T-helper 1 cell (primary cell): Measurements from ENCODE around the gene NAMPT.
"Not testable (repeated sequence)": the region's sequence is repeated elsewhere in the genome, so short reads cannot be mapped to it uniquely, and the experiment has no call there.

ENCODE experiments used
- DNase-seq, 5 donors: peaks; one replicate each; pipeline ENCODE4 v3.0.0-alpha.2; 2012 to 2020

The NAMPT gene

GRCh38 chr7:106298631-106299030 lies 13.8 kb upstream of the NAMPT start:
- DNase-seq, result not testable (repeated sequence)

GRCh38 chr7:106298155-106298554 lies 13.4 kb upstream of the NAMPT start:
- not testable (repeated sequence) for DNase-seq

- DNase-seq, result no peak
Measured at GRCh38 chr7:106294334-106294733, 9.6 kb upstream of the NAMPT start.

DNA sequence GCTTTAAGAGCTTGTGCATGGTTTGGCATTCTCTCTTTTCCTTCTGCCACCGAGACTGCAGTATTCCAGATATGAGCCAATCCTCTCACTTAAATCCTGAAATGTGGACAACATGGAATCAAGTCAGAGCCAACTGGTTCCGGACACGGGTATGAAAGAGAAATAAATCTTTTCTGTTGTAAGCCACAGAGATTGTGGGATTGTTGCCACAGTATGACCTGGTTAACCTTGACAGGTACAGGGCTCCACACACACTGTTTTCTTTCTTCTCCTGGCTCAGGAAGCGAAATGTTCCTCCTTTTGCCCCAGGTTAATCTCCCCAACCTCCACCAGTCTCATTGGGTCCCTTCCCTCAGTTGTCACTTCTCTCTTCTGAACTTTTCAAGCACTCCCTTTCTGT lies 6.5 kb upstream of the NAMPT start:
- DNase-seq, result no peak

DNA sequence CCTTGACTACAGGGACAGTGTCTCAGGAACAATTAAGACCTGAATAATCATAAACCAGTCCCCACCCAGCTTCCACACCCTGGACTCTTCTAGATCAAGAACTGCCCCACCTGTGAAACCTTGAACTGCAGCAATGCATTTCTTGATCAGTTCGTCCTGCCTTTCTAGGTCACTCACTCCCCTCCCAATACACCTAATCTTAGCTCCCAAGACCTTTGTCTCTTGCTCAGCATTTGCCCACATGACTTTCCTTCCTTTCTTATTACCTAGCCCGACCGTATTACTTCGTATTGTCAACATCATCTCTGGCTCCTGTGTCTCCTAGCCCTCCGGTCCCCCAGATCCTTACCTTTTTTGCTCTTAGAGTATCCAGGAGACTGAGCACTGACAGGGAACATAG lies 5.5 kb upstream of the NAMPT start:
- DNase-seq, result no peak

GRCh38 chr7:106289848-106290247 lies 5.1 kb upstream of the NAMPT start:
- no peak for DNase-seq

DNA sequence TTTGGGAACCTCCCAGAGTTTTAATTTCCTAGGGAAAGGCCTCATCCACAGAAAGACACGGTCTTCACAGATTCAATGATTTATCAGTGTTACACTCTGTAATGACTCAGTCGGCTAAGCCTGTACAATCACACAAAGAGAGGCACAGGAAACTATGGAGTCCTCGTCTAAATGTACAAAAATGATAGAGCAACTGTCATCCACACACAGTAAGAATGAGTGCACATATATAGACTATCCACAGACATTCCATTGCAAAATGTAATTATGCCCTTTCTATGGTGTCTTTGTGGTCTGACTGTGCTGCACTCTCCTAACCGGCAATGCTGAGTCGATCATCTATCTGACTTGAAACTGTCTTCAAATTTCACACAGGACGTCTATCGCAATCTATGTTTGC lies 3.5 kb upstream of the NAMPT start:
- DNase-seq, result no peak

DNA sequence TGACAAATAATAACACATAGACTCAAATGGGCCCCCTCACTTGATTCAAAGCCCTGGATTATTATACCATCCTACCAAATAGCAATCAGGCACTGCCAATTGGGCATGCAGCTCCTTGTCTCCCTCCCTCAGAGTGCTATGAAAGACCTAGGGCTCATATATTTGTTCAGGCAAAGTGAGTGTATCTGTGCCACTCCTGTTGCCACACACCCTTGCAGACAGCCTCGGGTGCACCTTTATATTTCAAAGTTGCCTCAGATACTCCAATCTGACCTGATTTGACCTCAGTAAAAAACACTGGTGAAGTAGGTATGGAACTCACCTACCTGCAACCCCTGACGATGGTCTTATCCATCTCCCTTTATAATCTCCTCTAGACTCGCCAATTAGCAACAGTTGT lies 3.0 kb upstream of the NAMPT start:
- DNase-seq, result no peak

- peak in 1 of 5 donors; percentile 76 for DNase-seq
Measured at GRCh38 chr7:106285855-106286492, 1.2 kb upstream of the NAMPT start.

- peak; percentile 98 to 100 (median 99) for DNase-seq
Measured at GRCh38 chr7:106285051-106285854, 470 bp upstream of the NAMPT start.

GRCh38 chr7:106283831-106284713 lies 711 bp downstream of the NAMPT start:
- peak; percentile 26 to 67 (median 41) for DNase-seq

DNA sequence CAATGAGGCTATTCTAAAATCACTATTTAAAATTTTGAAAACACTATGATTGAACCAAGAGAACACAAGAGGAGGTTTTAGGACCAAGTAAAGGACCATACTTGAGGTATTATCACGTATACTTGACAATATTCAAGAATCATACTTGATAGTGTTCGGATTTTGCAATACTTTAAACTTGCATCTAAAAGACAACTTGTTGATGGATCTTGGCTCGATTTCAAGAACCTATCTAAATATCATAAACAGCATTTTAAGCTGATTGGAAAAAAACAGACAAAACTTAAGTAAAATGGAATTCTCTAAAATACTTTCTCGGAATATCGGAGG lies 1.3 kb downstream of the NAMPT start:
- no peak for DNase-seq

DNA sequence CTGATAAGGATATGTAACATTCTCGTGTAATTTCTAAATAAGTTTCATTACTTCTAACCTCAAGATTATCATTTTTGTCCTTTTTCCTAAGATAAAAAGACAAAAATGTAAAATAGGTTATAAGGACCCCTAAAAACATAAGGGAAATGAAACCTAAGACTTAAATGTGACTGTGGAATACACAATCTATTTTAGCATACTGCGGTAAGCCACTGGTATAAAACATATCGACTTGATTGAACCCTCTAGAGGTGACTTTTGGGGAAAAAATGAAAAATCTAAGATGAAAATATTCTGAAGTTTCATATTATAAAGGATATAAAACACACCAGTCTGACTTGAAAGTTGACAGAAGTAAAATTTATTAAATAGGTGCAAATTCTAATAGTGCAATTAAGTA lies 1.9 kb downstream of the NAMPT start:
- DNase-seq, result no peak

- no peak for DNase-seq
Measured at GRCh38 chr7:106282390-106282789, 2.4 kb downstream of the NAMPT start.

DNA sequence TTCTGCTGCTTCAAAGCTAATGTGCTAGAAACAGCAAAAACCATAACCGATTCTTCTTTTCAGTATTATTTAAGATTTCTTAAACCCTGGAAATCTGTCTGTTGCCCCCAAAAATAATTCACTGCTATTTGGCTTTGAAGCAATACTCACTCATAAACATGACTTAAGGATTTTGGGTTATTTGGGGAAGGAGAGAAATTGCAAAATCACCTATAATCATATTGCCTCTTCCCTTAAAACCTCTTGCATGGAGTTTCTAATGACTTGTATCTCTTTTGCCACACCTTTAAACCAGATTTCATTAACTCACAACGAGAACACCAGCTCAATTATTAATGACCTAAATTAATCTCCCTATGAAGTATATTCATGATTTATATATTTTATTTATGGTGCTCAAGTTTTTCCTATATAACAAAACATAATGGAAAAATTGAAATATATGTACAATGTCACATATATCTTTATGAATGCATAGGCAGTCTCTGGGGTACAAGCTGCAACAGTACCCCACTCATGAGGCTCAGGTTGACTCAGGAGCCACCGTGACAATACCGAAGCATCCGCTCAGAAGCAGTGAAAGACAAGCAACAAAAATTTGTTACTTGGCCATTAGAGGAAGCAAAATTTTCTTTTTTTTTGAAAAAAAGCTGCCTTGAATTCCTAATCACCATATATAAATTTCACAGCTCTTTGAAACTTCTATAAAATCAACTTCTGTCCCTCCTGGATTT lies 3.0 kb downstream of the NAMPT start:
- peak in 1 of 5 donors; percentile 50 for DNase-seq

DNA sequence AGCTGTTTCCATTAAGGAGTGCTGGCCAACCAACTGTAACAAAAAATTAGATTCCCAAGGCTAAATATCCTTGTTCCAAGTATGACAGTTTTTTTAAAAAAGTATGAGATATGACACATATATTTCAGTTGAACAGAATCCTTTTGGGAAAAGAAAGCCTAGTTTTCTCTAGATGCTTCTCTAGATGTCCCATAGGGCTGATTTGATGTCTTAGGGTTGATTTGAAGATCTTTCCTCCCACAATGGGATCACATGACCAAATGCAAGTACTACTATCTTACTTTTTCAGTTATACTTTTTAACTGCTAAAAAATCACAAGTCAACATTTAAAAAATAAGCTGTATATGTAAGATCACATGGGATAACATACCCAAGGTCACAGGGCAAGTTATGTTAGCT lies 3.7 kb downstream of the NAMPT start:
- DNase-seq, result no peak

DNA sequence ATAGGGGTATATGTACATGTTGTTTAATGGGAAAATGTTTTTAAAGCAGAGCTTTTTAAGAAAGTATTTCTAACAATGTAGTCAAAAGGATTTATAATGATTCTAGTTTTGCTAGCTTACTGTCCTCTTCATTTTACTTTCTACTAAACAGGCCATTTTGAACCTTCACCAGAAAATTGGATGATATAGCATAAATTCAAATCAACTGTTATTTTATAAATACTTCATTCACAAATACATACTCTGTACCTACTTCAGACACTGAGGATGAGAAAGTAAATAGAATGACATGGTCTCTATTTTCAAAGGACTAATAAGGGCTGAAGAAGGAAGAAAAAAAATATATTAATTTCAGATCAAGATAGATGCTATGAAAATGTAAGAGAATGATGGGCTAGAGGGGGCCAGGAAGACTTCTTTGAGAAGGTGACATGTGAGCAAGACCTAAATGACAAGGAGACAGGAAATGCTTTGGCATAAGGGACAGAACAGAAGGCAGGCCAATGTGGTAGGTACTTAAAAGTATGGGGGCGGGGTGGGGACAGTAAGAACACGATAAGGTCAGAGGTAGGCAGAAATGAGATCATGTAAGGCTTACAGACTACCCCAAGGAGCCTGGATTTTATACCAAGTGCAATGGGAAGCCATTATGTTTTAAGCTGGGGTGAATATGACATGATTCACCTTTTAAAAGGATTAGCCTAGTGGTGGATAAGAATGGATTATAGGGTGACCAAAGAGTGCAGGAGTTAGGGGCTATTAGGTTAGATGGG lies 5.2 kb downstream of the NAMPT start:
- peak in 1 of 5 donors; percentile 73 for DNase-seq

DNA sequence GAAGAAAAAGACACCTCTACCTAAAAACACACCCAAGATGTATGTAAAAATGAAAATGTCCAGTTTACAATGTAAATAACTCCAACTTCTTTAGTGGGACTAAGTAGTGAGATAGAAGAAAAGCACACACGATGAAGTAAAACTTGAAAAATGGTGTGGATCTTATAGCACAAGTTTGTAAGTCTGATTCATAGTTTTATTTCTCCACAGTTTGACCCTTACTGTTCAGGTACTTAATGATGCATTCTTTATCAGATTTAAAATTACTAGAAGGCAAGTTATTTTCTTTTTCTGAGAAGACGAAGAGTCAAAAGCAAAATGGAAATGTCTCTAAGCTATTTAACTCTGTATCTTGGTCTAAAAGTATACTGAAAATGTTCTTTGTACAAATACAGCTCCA lies 6.1 kb downstream of the NAMPT start:
- DNase-seq, result no peak

DNA sequence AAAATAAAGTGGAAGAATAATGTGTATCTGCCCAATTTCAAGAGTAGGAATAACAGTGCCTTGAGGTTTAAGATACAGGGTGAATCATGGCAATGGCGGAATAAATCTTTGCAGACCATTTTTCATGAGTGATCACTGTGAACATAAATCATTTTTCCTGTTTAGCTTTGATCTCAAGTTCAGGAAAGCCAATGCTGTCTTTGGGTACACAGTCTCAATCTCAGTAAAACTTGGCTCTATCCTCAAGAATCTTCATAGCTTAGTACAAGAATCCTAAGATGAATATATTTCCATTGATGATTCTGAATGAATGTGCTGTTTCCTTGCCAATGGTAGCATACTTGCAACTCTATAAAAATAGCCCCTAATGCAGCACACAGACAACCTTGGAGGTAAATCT lies 6.8 kb downstream of the NAMPT start:
- no peak for DNase-seq

GRCh38 chr7:106276513-106276912 lies 8.3 kb downstream of the NAMPT start:
- no peak for DNase-seq

- DNase-seq, result no peak
Measured at GRCh38 chr7:106273009-106273668, 11.6 kb downstream of the NAMPT start.
